Epithelial cell of proximal tubule (primary cell): ENCODE measurements around the gene CLIP2. TPM values are rescaled to one million over a fixed set of nuclear protein-coding genes. Genes with fewer than 3 reads are reported as not detected.

ENCODE experiments used
- DNase-seq: peaks from one replicate; pipeline ENCODE4 v3.0.0-alpha.2; 2011; ENCODE audit warnings: low read depth
- H3K4me3 ChIP-seq: 2 replicates; pipeline ENCODE4 v1.5.1; 2011; ENCODE audit warnings: low read depth, mild to moderate bottlenecking, low read length
- CTCF ChIP-seq: conservative IDR thresholded peaks from 2 replicates; pipeline ENCODE4 v1.5.1; 2012; ENCODE audit warnings: low read depth, mild to moderate bottlenecking, low read length
- total RNA-seq: library from RNA; depleted of rRNA; stranded (reverse); fragments of >200 nt; gene quantifications from 2 replicates; pipeline ENCODE4 v1.2.3, GENCODE V29; 2015

CLIP2 gene
- total RNA-seq, 1 donor from 2014 or later: 34.3 TPM

DNA sequence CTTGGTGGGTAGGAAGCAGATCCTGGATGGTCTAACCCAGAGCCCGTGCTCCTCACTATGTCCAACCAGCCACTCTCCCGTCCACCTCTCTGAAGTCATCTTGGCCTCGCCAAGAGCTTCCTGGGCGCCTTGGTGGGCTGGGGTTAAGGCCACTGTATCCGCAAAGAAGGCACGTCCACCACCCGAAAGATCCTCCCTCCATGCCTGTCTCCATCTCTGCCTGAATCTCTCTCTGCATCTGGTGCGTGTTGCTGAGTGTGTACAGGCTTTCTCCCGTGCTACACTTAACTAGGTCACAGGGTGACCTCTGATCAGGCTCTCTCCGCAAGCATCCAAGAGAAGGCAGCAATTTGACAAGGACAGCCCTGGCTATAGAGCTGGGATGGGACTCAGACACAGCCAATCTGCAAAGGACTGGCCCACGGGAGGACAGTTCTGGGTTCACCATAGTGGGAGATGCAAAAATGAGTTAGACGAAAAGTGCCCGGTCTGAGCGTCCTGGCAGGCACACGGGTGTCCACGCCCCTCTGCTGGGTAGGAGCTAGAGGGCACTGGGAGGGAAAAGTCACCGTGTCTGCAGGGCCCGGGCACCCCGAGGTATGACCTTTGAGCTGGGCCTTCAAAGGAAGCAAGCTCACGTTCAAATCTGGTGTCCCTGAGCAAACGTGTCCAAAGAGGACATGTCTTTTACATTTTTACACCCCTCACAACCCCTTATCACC lies 25.6 kb upstream of the CLIP2 start:
- no peak overlapping the region for H3K4me3 ChIP-seq
- no peak for DNase-seq
- TF ChIP-seq CTCF: no peak

GRCh38 chr7:74266191-74266963 lies 22.8 kb upstream of the CLIP2 start:
- TF ChIP-seq CTCF: no peak
- no peak overlapping the region for H3K4me3 ChIP-seq
- no peak for DNase-seq

DNA sequence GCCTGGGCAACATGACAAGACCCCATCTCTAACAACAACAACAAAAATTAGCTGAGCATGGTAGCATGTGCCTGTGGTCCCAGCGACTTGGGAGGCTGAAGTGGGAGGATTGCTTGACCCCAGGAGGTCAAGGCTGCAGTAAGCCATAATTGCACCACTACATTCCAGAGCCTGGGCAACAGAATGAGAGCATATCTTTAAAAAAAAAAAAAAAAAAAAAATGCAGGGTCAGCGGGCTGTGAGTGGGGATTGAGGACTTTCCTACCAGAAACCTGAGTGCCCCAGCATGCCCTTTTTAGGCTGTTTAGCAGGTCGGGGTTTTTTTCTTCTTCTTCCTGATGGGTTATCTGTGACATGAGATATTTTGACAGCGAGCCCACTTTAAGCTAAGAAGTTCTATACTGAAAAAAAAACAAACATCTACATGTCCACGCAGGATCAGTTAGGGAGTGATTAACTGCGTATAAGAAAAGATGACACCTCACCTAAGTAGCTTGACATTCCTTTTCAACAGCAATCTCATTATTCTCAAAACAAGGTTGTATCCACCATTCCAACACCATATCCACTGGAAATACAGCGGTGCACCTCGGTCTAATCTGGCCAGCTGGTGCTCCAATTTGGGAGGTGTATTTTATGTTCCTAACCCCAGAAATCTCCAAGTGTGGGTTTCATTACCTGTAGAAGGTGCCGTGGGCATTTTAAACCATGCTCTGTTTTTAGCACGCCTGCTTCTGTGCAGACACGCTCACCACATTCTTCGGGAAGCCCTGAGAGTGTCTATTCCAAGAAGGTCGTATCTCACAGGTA lies 21.2 kb upstream of the CLIP2 start:
- no peak overlapping the region for H3K4me3 ChIP-seq

DNA sequence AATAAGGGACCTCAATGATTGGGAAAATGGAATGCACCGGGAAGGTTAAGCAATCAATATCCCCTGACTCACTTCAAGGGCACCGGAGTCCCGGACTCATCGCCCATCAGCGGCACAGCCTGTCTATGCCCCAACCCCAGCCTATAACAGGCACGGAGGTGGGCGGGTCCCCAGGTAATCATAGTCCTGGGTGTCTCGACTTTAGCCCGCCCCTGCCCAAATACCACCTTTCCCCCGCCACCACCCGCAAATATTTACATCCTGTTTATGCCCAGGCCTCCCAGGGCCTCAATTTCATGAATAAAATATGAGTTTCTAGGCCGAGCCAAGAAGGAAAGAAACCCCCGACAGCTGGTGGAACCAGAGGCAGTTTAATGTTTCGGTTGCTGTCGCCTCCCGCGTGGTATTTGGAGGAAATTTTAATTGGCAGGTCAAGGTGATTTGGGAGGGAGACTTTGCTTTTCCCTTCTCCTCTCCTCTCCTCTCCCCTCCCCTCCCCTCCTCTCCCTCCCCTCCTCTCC lies 19.4 kb upstream of the CLIP2 start:
- peak overlapping the region; percentile 60 for H3K4me3 ChIP-seq
- DNase-seq: no peak
- TF ChIP-seq CTCF: no peak

More for the DNA sequence above, 21.2 kb upstream of the CLIP2 start:
- TF ChIP-seq CTCF: no peak
- DNase-seq: no peak

- TF ChIP-seq CTCF: no peak
- DNase-seq: no peak
- H3K4me3 ChIP-seq: no peak overlapping the region
Observed at GRCh38 chr7:74271742-74272141, 17.5 kb upstream of the CLIP2 start.

GRCh38 chr7:74272305-74273038 lies 16.7 kb upstream of the CLIP2 start:
- peak; percentile 90 for DNase-seq
- no peak overlapping the region for H3K4me3 ChIP-seq
- no peak for TF ChIP-seq CTCF
